Measurements from ENCODE around the gene CTCFL.

Gene CTCFL

GRCh38 chr20:57526885-57527460 is 2.0 kb upstream of the CTCFL start:
- TF ChIP-seq, protein P1, sequence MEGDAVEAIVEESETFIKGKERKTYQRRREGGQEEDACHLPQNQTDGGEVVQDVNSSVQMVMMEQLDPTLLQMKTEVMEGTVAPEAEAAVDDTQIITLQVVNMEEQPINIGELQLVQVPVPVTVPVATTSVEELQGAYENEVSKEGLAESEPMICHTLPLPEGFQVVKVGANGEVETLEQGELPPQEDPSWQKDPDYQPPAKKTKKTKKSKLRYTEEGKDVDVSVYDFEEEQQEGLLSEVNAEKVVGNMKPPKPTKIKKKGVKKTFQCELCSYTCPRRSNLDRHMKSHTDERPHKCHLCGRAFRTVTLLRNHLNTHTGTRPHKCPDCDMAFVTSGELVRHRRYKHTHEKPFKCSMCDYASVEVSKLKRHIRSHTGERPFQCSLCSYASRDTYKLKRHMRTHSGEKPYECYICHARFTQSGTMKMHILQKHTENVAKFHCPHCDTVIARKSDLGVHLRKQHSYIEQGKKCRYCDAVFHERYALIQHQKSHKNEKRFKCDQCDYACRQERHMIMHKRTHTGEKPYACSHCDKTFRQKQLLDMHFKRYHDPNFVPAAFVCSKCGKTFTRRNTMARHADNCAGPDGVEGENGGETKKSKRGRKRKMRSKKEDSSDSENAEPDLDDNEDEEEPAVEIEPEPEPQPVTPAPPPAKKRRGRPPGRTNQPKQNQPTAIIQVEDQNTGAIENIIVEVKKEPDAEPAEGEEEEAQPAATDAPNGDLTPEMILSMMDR (conservative IDR thresholded peaks at IDR 0.05; ENCODE audit: low read depth, low read length) = no peak
- DNase-seq (ENCODE audit: low read depth) = no peak
- no peak overlapping the region for H3K4me3 ChIP-seq (ENCODE audit: low read depth, low read length)

GRCh38 chr20:57526087-57526884 is 1.3 kb upstream of the CTCFL start:
- H3K4me3 ChIP-seq (ENCODE audit: low read depth, low read length) = no peak overlapping the region
- TF ChIP-seq, protein P1 (conservative IDR thresholded peaks at IDR 0.05; ENCODE audit: low read depth, low read length) = no peak
- no peak for DNase-seq (ENCODE audit: low read depth)

DNA sequence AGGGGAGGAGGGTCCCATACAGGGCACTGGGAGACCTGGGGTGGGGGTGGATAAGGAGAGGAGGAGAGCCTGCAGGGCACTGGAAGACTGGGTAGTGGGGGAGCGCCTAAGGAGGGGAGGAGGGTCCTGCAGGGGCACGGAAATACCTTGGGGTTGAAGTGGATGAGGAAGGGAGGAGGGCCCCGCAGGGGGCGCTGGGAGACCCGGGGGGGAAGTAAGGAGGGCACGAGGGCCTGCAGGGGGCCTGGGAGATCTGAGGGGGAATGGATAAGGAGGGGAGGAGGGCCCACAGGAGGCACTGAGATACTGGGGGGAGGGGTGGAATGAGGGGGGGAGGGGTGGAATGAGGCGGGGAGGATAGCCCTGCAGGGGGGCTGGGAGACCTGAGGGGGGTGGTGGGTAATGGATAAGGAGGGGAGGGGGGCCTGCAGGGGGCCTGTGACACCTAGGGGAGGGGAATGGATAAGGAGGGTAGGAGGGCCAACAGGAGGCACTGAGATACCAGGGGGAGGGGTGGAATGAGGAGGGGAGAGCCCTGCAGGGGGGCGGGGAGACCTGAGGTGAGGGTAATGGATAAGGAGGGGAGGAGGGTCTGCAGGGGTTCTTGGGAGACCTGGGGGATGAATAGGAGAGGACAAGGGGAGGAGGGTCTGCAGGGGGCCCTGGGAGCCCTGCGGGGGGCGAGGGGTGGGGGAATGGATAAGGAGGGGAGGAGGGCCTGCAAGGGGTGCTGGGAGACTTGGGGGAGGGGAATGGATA is 567 bp upstream of the CTCFL start:
- TF ChIP-seq, protein P1 (conservative IDR thresholded peaks at IDR 0.05; ENCODE audit: low read depth, low read length) = no peak
- H3K4me3 ChIP-seq (ENCODE audit: low read depth, low read length) = no peak overlapping the region
- no peak for DNase-seq (ENCODE audit: low read depth)

DNA sequence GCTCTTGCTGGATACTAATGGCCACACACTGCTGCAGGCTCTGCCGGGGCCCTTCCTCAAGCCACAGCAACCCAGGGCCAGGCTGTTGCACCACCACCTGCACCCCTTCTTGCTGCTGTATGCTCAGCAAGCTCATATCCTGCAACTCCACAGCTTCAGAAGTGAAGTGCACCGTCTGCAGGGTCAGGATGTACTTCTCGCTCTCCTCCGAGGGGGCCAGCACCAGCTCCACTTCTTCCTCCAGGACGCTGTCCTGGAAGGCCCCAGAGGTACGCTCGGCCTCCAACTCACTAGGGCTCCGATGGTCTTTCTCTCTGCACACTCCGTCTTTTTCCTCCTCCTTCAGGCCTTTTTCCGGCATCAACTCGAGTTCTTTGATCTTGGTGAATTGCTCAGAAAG is 1.2 kb downstream of the CTCFL start:
- H3K4me3 ChIP-seq (ENCODE audit: low read depth, low read length) = no peak overlapping the region
- DNase-seq (ENCODE audit: low read depth) = no peak
- TF ChIP-seq, protein P1 (conservative IDR thresholded peaks at IDR 0.05; ENCODE audit: low read depth, low read length) = no peak

DNA sequence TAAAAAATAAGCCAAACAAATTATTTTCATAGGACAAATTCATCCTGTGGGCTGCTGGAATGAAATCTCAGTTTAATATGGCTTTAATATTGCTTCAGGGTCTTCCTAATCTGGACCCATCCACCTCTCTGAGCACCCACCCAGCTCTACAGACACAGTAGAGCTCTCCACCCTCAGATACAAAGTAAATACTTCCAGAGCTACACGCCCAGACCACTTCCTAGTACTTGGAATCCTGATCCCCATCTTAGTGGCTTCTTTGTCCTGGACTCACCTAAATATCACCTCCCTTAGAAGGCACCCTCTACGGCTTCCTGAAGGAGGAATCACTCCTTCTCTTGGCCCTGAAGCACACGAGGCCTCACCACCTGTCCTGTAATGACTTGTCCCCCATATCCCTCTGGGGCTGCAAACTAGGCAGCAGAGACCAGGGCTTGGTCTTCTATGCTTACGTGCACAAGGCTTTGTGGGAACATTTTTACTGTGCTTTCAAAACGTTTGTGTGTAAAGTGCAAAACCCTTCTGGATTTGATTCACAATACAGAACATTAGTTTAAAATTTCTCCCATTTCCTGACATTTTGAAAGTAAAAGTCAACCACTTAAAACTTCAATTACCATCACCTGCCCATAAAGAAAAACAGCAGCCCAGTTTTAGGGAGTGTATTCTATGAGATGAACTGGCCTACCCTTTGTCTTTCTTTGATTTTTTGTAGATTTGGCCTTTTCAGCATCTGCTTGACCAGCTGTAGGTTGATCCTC is 2.4 kb downstream of the CTCFL start:
- H3K4me3 ChIP-seq (ENCODE audit: low read depth, low read length) = no peak overlapping the region
- DNase-seq (ENCODE audit: low read depth) = no peak
- TF ChIP-seq, protein P1 (conservative IDR thresholded peaks at IDR 0.05; ENCODE audit: low read depth, low read length) = no peak

GRCh38 chr20:57517904-57518303 is 7.0 kb downstream of the CTCFL start:
- no peak overlapping the region for H3K4me3 ChIP-seq (ENCODE audit: low read depth, low read length)
- TF ChIP-seq, protein P1 (conservative IDR thresholded peaks at IDR 0.05; ENCODE audit: low read depth, low read length) = no peak
- no peak for DNase-seq (ENCODE audit: low read depth)

Data from choroid plexus epithelial cell (primary cell).